HS-27A (cell line): ENCODE results near the gene RHOBTB3.

ENCODE experiments used
- DNase-seq: peaks from one replicate; pipeline ENCODE4 v3.0.0-alpha.2; 2012; ENCODE audit warnings: low read depth, missing footprints

Gene RHOBTB3

DNA sequence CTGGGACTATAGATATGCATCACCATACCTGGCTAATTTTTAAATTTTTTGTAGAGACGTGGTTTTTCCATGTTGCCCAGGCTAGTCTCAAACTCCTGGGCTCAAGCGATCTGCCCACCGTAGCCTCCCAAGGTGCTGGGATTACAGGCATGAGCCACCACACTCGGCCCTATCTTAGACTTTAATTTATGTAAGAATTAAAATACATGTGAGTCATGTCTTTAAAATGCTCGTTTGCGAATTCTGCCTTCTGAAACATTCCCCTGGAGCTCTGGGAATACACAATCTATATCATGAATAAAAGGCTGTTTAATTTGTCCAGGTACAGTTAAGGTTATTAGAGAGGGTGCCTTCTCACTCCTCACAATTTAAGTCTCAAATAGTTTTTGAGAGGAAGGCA lies 32.8 kb downstream of the RHOBTB3 start:
- no peak for DNase-seq

DNA sequence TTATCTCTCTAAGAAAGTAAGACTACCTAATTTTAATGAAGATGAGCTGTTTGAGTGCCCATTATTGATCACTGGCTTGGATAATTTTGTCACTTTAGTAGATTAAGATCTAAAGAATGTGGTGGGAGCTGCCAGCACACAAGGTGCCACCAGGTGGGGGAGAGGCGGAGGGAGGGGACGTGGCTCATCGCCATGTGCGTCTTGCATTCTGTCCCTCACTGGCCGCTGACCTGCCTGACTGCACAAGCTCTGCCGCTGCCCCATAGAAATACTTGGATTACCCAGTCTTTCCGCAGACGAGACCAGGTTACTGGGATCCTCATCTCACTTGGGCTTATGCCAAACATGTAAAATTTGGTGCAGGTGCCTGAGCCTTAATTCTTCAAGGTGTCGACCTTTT lies 37.6 kb downstream of the RHOBTB3 start:
- no peak for DNase-seq

GRCh38 chr5:95770830-95771708 lies 39.9 kb downstream of the RHOBTB3 start:
- DNase-seq: no peak

DNA sequence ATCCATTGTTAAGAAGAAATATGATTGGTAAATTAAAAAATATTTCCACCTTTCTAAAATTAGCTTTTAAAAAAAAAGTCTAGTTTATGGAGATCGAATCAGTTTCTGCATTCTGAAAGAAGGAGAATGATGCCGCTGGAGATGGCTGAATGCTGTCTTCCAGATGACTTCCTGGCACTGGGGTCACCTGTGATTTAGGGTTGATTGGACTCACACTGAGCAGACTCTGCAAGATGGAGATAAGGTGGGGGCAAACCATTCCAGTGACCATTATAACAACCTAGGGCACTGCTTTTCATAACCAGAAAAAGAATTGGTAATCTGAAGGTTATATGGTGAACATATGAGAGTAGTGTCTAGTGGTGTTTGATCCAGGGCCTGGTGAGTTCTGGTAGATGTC lies 40.8 kb downstream of the RHOBTB3 start:
- DNase-seq: no peak

DNA sequence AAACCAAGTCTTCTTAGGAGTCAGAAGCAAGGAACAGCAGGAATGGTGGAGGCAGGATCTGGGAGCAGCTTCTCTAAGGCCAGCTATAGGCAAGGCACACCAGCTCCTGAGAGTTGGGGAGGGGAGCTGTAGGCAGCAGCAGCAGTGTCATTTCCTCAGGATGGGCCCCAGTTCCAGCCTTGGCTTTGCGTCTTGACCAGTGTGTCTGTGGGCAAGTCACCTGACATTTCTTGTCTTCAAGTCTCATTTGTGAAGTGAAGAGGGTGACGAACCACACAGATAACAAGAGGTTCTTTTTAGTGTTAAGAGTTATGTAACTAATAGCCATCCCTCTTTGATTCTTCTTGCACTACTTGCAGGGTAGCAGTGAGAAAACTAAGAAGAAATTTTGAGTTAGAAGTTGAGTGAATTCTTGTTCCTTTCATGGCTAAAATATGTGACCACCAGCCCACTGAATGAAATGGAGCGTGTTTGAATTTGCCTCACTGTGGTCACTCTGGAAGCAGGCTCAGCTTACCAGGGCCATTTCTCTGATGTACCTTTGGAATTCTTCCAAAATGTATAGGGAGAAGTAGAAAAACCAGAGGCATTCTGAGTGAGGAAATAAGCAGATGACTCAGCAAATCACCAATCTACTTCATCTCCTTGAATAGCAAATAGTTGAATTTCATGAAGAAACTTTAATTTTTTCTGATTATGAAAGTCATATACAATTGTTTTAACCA lies 42.4 kb downstream of the RHOBTB3 start:
- DNase-seq: no peak

GRCh38 chr5:95777441-95777840 lies 46.3 kb downstream of the RHOBTB3 start:
- no peak for DNase-seq

DNA sequence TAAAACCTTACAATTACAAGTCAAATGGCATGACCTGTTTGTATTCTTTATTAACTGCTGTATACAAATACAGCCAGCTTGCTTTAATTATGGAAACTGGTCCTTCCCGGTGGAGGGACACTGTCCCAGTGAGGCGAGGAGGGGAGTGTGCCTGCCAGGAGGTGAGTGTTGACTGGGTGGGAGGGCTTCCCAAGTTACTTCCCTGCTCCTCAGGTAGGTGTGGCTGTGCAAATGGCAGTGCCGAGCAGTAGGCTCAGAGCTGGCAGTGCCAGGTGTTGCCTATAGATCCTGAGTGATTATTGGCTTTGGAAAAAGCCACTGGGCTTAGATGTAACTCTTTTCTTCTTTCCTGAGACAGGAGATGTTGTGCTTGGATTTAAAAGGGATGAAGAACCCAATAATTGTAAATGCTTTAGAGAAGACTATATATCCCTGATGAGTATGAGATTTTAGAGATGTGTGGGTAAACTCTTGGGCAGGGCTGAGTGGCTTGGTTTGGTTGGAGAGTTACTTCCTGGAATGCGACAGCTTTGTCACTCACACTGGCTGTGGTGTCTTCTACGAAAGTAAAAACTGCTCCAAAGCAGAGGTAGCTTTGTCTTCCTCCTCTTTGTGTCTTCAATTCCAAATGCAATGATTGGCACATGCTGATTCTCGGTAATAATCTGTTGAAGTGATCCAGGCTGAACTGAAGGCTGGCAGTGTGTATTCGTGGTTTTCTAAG lies 47.7 kb downstream of the RHOBTB3 start:
- no peak for DNase-seq

- DNase-seq: no peak
Measured at GRCh38 chr5:95779611-95780010, 48.5 kb downstream of the RHOBTB3 start.

GRCh38 chr5:95780597-95780996 lies 49.5 kb downstream of the RHOBTB3 start:
- DNase-seq: no peak

- no peak for DNase-seq
Measured at GRCh38 chr5:95781101-95781583, 50.0 kb downstream of the RHOBTB3 start.

DNA sequence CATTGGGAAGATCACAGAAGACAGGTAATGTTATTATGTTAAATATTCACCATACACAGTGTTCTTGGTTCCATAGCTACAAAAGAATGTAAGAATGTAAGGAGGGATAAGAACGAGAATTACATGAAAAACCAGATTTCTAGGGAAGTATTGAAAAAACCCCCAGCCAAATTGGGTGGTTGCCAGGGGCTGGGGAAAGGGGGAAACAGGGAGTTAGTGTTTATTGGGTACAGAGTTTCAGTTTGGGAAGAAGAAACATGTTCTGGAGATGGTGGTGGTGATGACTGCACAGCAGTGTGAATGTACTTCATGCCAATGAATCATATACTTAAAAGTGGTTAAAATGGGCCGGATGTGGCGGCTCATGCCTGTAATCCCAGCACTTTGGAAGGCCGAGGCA lies 51.0 kb downstream of the RHOBTB3 start:
- DNase-seq: no peak

- no peak for DNase-seq
Measured at GRCh38 chr5:95783661-95784060, 52.5 kb downstream of the RHOBTB3 start.

GRCh38 chr5:95784514-95785302 lies 53.6 kb downstream of the RHOBTB3 start:
- DNase-seq: no peak

DNA sequence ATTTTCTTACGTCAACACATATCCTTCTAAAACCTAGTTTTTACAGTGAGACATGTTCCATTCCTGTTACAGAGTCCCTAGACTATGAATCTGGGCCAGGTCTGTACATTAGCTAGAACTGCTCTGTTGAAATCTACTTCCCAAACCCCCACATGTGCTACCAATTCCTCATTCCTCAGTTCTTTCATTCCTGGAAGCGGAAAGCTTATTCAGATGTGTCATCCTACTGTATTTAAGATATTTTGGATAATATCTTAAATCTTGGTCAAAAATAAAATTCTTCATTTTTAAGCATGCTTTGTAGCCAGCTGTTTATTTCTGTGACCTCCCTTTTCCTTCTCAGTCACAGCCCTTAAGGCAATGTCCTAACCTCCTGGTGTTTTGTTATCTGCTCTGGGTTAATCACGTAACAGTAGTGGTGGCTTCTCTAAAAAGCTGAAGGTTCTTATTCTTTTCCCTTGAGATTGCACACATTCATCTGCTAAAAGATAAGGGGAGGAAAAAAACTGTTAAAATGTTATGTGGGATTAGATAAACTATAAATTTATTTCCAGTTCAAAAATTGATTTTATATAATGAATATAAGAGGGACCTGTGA lies 55.8 kb downstream of the RHOBTB3 start:
- no peak for DNase-seq

DNA sequence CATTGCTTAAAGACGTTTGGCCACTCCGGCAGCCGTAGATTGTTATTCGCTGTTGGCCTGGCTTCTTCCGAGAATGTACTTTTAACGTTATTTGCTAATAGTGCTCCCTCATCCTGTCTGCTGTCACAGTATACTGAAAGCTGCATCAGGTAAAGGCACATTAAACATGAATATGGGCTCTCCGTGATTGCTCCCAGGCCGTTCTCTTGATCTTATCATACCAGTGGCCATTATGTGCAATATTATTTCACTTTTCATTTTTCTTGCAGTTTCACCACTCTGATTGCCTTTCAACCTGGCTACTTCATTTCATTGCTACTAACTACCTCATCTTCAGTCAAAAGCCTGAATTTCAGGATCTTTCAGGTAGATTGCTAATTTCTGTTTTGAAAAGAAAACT lies 57.4 kb downstream of the RHOBTB3 start:
- no peak for DNase-seq

DNA sequence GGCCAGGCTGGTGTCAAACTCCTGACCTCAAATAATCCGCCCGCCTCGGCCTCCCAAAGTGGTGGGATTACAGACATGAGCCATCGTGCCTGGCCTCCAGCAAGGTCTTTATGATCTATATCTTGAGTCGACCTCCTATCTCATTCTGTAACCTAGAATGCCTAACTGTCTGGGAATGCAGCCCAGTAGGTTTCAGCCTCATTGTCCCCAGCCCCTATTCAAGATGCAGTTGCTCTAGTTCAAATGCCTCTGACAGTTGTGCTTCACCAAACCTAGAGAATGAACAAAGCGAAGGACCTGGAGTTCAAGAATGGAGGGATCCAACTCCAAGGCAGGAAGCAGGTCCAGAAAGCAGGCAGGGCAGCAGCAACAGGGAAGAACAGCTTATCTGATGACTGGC lies 60.6 kb downstream of the RHOBTB3 start:
- DNase-seq: no peak

- peak; percentile 22 for DNase-seq
Measured at GRCh38 chr5:95794070-95794516, 63.0 kb downstream of the RHOBTB3 start.

GRCh38 chr5:95797301-95797700 lies 66.2 kb downstream of the RHOBTB3 start:
- no peak for DNase-seq

DNA sequence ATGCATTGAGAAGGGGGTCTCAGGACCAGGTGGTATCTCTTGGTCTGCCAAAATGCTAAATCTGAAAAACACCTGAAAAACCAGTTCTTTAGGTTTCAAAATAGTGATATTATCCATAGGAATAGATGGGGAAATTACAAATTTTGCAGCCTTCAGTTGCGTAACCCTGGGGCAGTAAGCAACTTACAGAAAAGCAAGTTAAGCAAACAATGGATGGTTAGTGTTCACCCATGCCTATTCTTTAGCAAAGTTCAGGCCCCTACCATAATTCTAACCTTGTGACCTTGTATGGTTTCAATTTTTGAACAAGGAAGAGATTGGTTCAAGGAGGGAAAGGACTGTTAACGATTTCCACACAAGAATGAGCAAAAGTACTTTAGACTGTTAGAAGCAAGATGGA lies 66.9 kb downstream of the RHOBTB3 start:
- no peak for DNase-seq

DNA sequence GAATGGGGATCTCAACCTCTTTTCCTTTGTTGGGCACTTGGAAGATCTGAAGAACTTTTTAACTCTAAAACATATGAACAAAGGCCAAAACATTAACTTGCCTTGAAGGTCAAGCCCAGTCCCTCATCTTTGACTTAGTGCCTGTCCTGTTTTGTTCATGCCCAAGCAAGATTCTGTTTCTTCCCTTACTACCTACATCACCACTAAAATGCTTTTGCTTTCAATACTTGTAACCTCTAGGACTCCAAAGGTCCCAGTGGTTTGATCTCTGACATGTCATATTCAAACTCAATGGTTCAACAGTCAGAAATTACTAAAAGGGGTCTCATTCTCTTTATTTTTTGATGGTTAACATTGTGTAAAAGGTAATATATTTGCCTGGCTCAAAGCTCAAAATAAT lies 67.4 kb downstream of the RHOBTB3 start:
- no peak for DNase-seq

- no peak for DNase-seq
Measured at GRCh38 chr5:95799191-95799835, 68.2 kb downstream of the RHOBTB3 start.
